Testis (tissue), 2 donors: ENCODE measurements around the gene SUGT1.

Experiments
- POLR2A ChIP-seq: fragments of 450-650 bp; IDR thresholded peaks from one replicate; pipeline ENCODE4 v1.6.1; 2017; ENCODE audit warnings: antibody characterized with exemption, mild to moderate bottlenecking, moderate library complexity
- TF ChIP-seq, protein P1 (sequence below), 3 experiments: fragments of 450-650 bp in 2 of 3; fragments of 200-600 bp in 1 of 3; sonication (generic) in 1 of 3; IDR thresholded peaks; one replicate each; pipeline ENCODE4 v1.5.1; 2016 to 2019; ENCODE audit warnings: antibody characterized with exemption in 3 of 3, mild to moderate bottlenecking in 2 of 3, moderate library complexity in 1 of 3

DNA sequence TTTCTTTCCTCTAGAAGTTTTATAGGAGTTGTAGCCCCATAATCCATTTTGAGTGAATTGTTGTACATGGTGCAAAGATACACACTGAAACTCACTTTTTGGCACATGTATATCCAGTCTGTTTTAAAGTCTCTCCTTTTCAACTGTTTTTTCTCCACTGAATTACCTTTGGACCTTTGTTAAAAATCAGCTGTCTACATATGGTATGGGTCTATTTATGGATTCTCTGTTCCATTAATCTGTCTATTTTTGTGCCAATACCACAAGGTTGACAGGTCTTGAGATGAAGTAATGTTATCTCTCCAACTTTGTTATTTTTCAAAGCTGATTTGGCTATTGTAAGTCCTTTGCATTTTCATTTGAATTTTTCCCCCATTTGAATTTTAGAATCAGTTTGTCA lies 5.7 kb upstream of the SUGT1 start:
- no peak for TF ChIP-seq POLR2A
- TF ChIP-seq, protein P1, sequence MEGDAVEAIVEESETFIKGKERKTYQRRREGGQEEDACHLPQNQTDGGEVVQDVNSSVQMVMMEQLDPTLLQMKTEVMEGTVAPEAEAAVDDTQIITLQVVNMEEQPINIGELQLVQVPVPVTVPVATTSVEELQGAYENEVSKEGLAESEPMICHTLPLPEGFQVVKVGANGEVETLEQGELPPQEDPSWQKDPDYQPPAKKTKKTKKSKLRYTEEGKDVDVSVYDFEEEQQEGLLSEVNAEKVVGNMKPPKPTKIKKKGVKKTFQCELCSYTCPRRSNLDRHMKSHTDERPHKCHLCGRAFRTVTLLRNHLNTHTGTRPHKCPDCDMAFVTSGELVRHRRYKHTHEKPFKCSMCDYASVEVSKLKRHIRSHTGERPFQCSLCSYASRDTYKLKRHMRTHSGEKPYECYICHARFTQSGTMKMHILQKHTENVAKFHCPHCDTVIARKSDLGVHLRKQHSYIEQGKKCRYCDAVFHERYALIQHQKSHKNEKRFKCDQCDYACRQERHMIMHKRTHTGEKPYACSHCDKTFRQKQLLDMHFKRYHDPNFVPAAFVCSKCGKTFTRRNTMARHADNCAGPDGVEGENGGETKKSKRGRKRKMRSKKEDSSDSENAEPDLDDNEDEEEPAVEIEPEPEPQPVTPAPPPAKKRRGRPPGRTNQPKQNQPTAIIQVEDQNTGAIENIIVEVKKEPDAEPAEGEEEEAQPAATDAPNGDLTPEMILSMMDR (IDR thresholded peaks at IDR 0.05): no peak
